ENCODE results near the gene MEF2C. TPM values are rescaled to one million over a fixed set of nuclear protein-coding genes. Genes with fewer than 3 reads are reported as not detected.
A peak's percentile ranks its signal among the peaks of the same experiment; 100 is the strongest.

Gene MEF2C
- total RNA-seq, 1 donor from 2014 or later = 54.2 TPM

DNA sequence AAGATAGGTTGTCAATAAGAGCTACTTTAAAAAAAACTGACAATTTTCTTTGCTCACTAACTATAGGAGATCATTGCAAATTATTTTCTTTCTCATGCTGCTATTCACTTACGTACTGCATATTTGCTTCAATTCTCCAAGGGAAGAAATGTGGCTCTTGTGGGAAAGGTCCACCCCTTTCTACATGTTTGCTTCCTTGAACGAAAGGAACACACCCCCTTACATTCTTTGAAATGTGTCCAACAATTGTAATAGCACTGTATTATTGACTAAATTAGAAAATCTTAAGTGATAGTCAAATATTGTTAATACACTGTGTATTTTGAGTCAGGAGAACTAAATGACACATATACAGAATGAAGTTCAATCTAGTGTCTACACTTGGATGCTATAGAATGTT is 5.2 kb downstream of the MEF2C start:
- no peak for DNase-seq
- peak overlapping the region; percentile 94 for H3K27ac ChIP-seq (replicated peaks)
- TF ChIP-seq, protein P1, sequence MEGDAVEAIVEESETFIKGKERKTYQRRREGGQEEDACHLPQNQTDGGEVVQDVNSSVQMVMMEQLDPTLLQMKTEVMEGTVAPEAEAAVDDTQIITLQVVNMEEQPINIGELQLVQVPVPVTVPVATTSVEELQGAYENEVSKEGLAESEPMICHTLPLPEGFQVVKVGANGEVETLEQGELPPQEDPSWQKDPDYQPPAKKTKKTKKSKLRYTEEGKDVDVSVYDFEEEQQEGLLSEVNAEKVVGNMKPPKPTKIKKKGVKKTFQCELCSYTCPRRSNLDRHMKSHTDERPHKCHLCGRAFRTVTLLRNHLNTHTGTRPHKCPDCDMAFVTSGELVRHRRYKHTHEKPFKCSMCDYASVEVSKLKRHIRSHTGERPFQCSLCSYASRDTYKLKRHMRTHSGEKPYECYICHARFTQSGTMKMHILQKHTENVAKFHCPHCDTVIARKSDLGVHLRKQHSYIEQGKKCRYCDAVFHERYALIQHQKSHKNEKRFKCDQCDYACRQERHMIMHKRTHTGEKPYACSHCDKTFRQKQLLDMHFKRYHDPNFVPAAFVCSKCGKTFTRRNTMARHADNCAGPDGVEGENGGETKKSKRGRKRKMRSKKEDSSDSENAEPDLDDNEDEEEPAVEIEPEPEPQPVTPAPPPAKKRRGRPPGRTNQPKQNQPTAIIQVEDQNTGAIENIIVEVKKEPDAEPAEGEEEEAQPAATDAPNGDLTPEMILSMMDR (IDR thresholded peaks at IDR 0.05; ENCODE audit: borderline replicate concordance) = no peak
- H3K9me3 ChIP-seq (replicated peaks) = no peaks in the 10 kb centered on the region
- H3K36me3 ChIP-seq = no peaks in the 10 kb centered on the region
- intact Hi-C loops (cut with micrococcal nuclease) = loop anchor here (5.0 kb wide), 1 partner anchor 136 kb away; no protein-coding TSS in a partner anchor
- H3K27me3 ChIP-seq (ENCODE audit: low read depth) = no peaks in the 10 kb centered on the region
- H3K4me3 ChIP-seq = peak overlapping the region; percentile 79
- peaks cover 73% of the 10 kb centered on the region for H3K4me1 ChIP-seq

DNA sequence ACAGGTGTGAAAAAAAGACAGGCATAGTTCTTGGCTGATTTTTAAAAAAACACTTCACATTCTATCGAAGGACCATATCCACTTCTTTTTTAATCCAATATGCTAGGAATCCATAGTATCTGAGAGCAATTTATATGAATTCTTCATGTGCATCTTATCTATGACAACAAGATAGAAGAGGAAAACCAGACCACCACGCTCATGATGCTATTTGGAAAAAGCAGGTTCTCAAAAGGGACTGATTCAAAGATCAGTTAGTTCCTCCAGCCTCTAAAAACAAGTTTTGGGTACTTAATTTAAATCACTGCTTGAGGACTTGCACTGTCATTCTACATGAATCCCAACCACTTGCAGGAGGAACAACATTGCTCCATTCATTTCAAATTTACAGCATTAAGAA is 6.3 kb downstream of the MEF2C start:
- Histone ChIP-seq H3K9me3 (replicated peaks) (no peaks in the 10 kb centered on the region), H3K36me3 (no peaks in the 10 kb centered on the region), H3K27ac (replicated peaks) (peak overlapping the region; percentile 94), H3K4me1 (peaks cover 74% of the 10 kb centered on the region), H3K4me3 (peak overlapping the region; percentile 79), H3K27me3 (ENCODE audit: low read depth) (no peaks in the 10 kb centered on the region)
- DNase-seq = no peak
- TF ChIP-seq, protein P1 (IDR thresholded peaks at IDR 0.05; ENCODE audit: borderline replicate concordance) = no peak
- intact Hi-C loops (cut with micrococcal nuclease) = loop anchor here (5.0 kb wide), 1 partner anchor 134 kb away; no protein-coding TSS in a partner anchor

DNA sequence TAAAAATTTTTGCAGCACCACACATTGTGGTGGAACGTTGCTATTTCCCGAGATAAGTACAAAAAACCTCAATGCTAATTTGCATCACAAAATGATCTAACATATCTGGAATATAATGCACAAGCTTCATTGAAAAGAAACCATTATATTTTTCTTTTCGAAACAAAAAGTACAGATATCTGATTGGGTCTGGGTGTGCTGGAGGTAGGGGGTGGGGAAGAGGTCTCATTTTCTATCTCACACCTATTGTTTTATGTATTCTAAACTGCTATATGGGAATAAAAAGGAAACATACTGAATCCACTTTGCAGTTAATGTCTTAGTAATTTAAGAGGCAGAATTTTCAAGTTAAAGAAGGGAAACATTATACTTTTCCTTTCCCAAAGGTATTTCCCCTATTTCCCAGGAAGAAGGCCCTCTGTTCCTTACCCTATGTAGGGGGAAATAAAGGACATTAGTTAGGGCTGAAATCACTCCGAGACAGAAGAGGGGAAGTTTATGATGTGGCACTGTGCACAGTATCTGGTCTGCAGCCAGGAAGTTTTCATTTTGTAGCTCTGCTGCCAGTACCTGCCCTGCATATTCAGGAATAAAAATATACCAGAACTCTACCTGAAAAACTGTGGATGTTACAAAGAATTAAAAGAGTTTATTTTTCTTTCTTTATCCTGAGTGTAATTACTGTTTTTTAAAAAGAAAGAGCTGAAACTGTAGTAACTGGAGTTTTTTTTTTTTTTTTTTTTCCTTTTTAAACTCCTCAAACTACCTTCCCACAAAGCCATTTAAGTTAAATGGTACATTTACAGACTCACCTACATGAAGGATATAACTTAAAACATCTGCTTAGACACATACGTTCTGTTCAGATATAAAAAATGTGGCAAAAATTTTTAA is 7.4 kb downstream of the MEF2C start:
- Histone ChIP-seq H3K4me1 (peaks cover 82% of the 10 kb centered on the region), H3K4me3 (peak overlapping the region; percentile 79), H3K36me3 (no peaks in the 10 kb centered on the region), H3K27me3 (ENCODE audit: low read depth) (no peaks in the 10 kb centered on the region), H3K27ac (replicated peaks) (peak overlapping the region; percentile 94), H3K9me3 (replicated peaks) (no peaks in the 10 kb centered on the region)
- intact Hi-C loops (cut with micrococcal nuclease) = loop anchor here (5.0 kb wide), 1 partner anchor 133 kb away; no protein-coding TSS in a partner anchor
- TF ChIP-seq, protein P1 (IDR thresholded peaks at IDR 0.05; ENCODE audit: borderline replicate concordance) = no peak
- DNase-seq = no peak

DNA sequence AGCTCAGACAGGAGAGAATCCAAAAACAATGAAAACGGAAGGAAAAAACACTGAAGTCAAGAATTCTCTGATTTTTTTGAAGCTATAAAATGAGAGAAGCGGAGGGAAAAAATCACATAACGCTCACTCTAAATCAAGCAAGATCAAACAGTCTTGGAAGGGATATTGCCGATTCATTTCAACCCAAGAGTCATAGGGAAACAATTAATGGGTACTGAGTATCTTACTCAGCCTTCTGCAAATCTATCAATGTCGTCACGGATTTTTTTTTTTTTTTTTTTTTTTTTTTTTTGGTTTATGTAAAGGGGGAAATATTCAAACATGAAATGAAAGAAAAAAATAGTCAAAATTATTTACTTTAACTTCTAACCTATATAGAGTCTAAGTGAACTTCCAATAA is 9.5 kb downstream of the MEF2C start:
- no peak for DNase-seq
- Histone ChIP-seq H3K36me3 (no peaks in the 10 kb centered on the region), H3K4me3 (peak overlapping the region; percentile 23), H3K27me3 (ENCODE audit: low read depth) (no peaks in the 10 kb centered on the region), H3K4me1 (peaks cover 81% of the 10 kb centered on the region), H3K9me3 (replicated peaks) (no peaks in the 10 kb centered on the region), H3K27ac (replicated peaks) (peak overlapping the region; percentile 37)
- TF ChIP-seq, protein P1 (IDR thresholded peaks at IDR 0.05; ENCODE audit: borderline replicate concordance) = no peak
- intact Hi-C loops (cut with micrococcal nuclease) = no loop called here

DNA sequence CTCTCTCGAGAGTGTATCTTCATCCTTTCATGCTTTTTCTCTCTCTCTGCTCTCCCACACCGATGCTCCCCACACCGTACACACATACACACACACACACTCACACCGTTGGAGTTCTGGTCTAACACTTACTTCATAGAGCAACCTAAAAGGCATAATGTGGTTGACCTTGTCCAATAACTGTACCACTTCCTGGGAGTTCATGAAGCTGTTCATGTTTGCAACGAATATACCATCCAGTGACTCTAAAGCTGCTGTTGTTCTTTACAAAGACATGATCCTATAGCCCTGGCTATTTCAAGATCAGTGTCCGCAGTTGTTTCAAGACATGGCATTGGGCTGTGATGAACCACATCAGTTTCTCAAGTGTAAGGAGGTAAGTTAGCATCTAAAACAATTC is 10.0 kb downstream of the MEF2C start:
- no peaks in the 10 kb centered on the region for H3K27me3 ChIP-seq (ENCODE audit: low read depth)
- intact Hi-C loops (cut with micrococcal nuclease) = no loop called here
- H3K9me3 ChIP-seq (replicated peaks) = no peaks in the 10 kb centered on the region
- peaks cover 81% of the 10 kb centered on the region for H3K4me1 ChIP-seq
- H3K36me3 ChIP-seq = no peaks in the 10 kb centered on the region
- DNase-seq = no peak
- H3K4me3 ChIP-seq = peak overlapping the region; percentile 23
- H3K27ac ChIP-seq (replicated peaks) = peak overlapping the region; percentile 37
- TF ChIP-seq, protein P1 (IDR thresholded peaks at IDR 0.05; ENCODE audit: borderline replicate concordance) = no peak
